ENCODE measurements around the gene VCAM1. TPM values are rescaled to one million over a fixed set of nuclear protein-coding genes. Genes with fewer than 3 reads are reported as not detected.

The VCAM1 gene
- total and polyA plus RNA-seq, 9 of the 15 experiments (the other 6 are each of a cell fraction or from before 2014, with no cell fraction given), result 0.04 to 0.13 TPM; not detected in 7

DNA sequence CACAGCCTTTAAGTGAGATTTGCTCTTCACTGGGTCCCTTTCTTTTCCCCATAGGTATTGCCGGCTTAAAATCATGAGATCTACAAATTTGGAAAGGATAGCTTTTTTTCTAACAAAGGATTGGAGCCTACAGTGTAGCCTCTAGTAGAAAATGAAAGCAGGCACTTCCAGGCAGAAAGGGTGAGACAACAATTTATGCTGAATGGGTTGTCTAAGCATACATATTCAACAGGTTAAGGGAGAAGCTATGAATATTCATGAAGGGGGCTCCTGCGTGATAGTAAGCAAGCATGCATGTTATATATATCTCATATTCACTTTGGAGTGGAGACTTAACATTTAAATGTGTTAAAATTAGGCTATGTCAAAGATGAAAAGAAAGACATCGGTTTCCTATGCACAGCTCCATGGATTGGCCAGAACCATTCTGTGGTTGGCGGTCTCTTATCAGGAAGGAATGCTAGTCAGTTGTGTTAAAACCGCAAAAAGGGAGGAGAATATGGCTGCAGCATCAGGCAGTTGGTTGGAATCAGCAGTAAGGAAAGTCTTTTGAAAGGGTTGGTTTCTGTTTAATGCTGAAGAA lies 66.0 kb downstream of the VCAM1 start (continued):
- TF ChIP-seq MYC (IDR thresholded peaks at IDR 0.05; ENCODE audit: low read depth, low read length) (peak; percentile 23; the same call in 1 of the 2 replicates), MYC (CRISPR knock-in tag; IDR thresholded peaks at IDR 0.05; ENCODE audit: borderline replicate concordance, low read depth) (no peak), FOXK1 (CRISPR knock-in tag; IDR thresholded peaks at IDR 0.05; ENCODE audit: borderline replicate concordance) (no peak), GABPB2 (CRISPR knock-in tag; conservative IDR thresholded peaks at IDR 0.05) (no peak), CBFA2T3 (IDR thresholded peaks at IDR 0.05) (peak; percentile 70), ARID1B (IDR thresholded peaks at IDR 0.05) (peak; percentile 83), ETS1 (conservative IDR thresholded peaks at IDR 0.05; ENCODE audit: control insufficient read depth, low read depth, low read length) (no peak), ZBTB7A (IDR thresholded peaks at IDR 0.05; ENCODE audit: borderline replicate concordance, control insufficient read depth, low read depth, low read length) (no peak), ZNF143 (CRISPR knock-in tag; IDR thresholded peaks at IDR 0.05) (no peak), ZFP30 (CRISPR knock-in tag; IDR thresholded peaks at IDR 0.05; ENCODE audit: borderline replicate concordance) (no peak), RBM15 (IDR thresholded peaks at IDR 0.05; ENCODE audit: insufficient read depth, low read length) (no peak), DPF2 (IDR thresholded peaks at IDR 0.05) (peak; percentile 88), ZNF197 (CRISPR knock-in tag; IDR thresholded peaks at IDR 0.05; ENCODE audit: low read depth) (no peak), MIER1 (IDR thresholded peaks at IDR 0.05; ENCODE audit: low read depth) (no peak), PTRF (tag; IDR thresholded peaks at IDR 0.05) (no peak), PHF8 (IDR thresholded peaks at IDR 0.05; ENCODE audit: borderline replicate concordance, low read length) (0 out of 2 replicates have a peak, but pooled peaks have one; percentile 9), IRF2 (CRISPR knock-in tag; IDR thresholded peaks at IDR 0.05) (no peak), TCF7 (IDR thresholded peaks at IDR 0.05; ENCODE audit: borderline replicate concordance) (peak; percentile 63; the same call in 1 of the 2 replicates), NR4A1 (CRISPR knock-in tag; IDR thresholded peaks at IDR 0.05) (no peak), NR4A1 (tag; IDR thresholded peaks at IDR 0.05) (no peak), SMARCA4 (IDR thresholded peaks at IDR 0.05) (peak; percentile 88), ERF (CRISPR knock-in tag; IDR thresholded peaks at IDR 0.05) (no peak), CBX8 (IDR thresholded peaks at IDR 0.05; ENCODE audit: borderline replicate concordance, extremely low read depth, low read depth, low read length, poor library complexity, severe bottlenecking) (no peak), SMARCE1 (IDR thresholded peaks at IDR 0.05) (peak; percentile 90), POLR3A (IDR thresholded peaks at IDR 0.05; ENCODE audit: borderline replicate concordance, extremely low read depth, insufficient read depth, insufficient read length) (no peak)
- TF ChIP-seq, protein P1, sequence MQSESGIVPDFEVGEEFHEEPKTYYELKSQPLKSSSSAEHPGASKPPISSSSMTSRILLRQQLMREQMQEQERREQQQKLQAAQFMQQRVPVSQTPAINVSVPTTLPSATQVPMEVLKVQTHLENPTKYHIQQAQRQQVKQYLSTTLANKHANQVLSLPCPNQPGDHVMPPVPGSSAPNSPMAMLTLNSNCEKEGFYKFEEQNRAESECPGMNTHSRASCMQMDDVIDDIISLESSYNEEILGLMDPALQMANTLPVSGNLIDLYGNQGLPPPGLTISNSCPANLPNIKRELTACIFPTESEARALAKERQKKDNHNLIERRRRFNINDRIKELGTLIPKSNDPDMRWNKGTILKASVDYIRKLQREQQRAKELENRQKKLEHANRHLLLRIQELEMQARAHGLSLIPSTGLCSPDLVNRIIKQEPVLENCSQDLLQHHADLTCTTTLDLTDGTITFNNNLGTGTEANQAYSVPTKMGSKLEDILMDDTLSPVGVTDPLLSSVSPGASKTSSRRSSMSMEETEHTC (IDR thresholded peaks at IDR 0.05), result no peak

All from K562 (cell line).